ENCODE results near the gene TES.

- TF ChIP-seq CTCF (IDR thresholded peaks at IDR 0.05; ENCODE audit: low read depth, low read length) (no peak), EZH2phosphoT487 (IDR thresholded peaks at IDR 0.05; ENCODE audit: low read depth) (no peak)
Observed at GRCh38 chr7:116224492-116225098, 14.3 kb downstream of the TES start.
